Adipose tissue (tissue), 3 donors: ENCODE results near the gene TENM4. TPM values are rescaled to one million over a fixed set of nuclear protein-coding genes. Genes with fewer than 3 reads are reported as not detected.

Experiments
- H3K27ac ChIP-seq: one replicate; pipeline ENCODE4 v1.5.1; 2013; ENCODE audit warnings: low read depth, low read length
- whole genome bisulfite sequencing, 3 donors: extraction: QIAGEN DNeasy Blood & Tissue Kit; methylation state at CpG; one replicate each; pipeline ENCODE4 v1.1.7; 2013; 5-methylcytosine and 5-hydroxymethylcytosine counted together
- polyA plus RNA-seq, 3 donors: library from polyadenylated mRNA; stranded (reverse); fragments of 200-250 nt; gene quantifications; one replicate each; pipeline ENCODE4 v1.2.3, GENCODE V29; 2013
- donor health status: healthy with polysubstance abuse.
- donor health status: Bipolar disorder and iron deficiency.
- donor health status: healthy.

The TENM4 gene
- polyA plus RNA-seq, 3 donors, result 0.22 to 2.7 (median 0.41) TPM

DNA sequence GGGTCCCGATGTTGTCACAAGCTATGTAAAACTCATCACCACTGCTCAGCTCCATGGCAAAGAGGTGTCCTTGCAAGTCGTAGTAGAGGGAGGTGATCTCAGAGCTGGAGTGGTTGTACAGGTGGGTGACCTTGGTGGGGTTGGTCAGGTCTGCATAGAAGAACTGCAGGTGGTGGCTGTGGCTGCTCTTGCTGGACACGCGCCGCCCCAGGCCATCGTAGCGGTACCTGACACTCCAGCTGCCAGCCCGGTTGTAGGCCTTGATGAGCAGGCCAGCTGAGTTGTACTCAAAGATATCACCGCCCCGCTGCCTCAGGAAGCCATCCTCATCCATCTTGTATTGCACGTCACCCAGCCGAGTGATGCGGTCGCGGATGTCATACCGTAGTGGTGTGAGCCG is 771.6 kb downstream of the TENM4 start:
- H3K27ac ChIP-seq, result no peak overlapping the region
- 96 to 98% (median 97%) methylated on average over 17 of the region's 17 CpGs for WGBS, 3 donors

DNA sequence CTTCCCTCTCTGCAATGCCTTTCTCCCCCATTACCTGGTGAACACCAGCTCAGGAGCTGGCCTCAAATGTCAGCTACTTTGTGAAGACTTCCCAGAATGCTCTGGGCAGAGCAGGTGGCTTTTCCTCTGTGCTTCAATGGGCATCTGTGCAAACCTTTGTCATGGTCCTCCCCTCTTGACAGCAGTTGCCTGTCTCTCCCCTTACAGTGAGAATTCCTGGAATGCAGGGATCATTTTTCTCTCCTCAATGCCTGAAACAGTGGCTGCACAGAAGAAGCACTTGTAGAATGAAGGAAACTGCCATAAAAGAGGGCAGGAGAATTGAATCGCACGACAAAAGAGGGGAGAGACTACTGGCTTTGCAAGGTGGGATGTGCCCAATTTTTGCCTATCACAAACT is 773.4 kb downstream of the TENM4 start:
- 60 to 80% (median 79%) methylated on average over 1 to 2 of the region's 2 CpGs for WGBS, 3 donors
- no peak overlapping the region for H3K27ac ChIP-seq

DNA sequence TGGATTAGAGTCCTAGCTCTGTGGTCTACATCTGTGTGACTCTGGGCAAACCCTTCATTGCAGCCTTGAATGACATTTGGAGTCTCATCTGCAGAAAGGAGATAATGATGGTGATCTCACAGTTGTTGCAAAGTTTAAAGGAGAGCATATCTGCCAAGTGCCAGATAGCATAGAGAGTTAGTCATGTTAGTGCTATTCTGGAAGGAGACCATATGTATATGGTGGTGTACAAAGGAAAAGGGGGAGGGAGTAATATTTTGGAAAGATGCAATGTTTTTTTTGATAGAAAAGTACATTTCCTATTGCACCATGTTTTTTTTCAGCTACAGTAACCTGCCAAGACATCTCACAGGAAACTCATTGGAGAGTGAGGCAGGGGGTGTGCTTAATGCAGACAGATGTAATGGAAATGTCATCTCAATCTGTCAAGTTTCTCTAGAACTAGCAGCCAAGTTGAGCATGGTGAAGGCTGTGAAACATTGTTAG is 774.1 kb downstream of the TENM4 start:
- no peak overlapping the region for H3K27ac ChIP-seq

DNA sequence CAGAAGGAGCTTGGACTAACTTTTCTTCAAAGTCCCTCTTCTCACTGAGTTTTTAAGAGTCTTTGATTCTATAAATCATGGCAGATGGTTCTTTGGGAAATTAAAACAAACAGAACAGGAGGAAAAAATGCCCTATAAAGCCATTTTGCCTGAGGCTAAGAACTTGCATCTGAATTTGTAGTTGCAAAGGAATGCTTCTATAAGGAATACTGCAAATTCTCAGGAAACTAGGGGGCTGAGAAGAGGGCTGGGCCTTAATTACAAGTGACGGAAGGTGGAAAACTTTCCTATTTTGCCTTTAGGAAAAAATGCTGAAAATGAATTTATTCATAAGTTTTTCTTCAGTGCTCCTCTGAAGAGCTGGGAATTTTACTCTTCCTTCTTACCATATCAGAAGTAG is 776.2 kb downstream of the TENM4 start:
- H3K27ac ChIP-seq, result no peak overlapping the region
- 92 to 96% (median 96%) methylated on average over 1 of the region's 1 CpG for WGBS, 3 donors

DNA sequence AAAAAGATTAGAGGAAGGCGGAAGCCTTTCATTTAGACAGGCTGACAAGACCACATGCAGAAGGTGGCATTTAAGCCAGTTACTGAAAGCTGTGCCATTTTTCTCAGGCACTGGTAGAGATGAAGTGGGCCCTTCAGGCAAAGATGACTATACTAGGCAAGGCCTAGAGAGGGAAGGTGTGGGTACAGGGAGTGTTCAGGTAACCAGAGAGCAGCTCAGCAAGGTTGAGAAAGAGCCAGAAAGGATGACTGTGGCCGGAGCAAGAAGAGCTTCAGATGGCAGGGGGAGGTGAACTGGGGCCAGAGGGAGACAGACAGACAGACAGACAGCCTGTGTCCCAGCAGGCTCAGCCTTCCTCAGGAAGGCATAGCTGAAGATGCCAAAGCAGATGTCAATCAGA is 778.0 kb downstream of the TENM4 start:
- H3K27ac ChIP-seq, result no peak overlapping the region
- 88 to 95% (median 91%) methylated on average over 2 of the region's 2 CpGs for WGBS, 3 donors

DNA sequence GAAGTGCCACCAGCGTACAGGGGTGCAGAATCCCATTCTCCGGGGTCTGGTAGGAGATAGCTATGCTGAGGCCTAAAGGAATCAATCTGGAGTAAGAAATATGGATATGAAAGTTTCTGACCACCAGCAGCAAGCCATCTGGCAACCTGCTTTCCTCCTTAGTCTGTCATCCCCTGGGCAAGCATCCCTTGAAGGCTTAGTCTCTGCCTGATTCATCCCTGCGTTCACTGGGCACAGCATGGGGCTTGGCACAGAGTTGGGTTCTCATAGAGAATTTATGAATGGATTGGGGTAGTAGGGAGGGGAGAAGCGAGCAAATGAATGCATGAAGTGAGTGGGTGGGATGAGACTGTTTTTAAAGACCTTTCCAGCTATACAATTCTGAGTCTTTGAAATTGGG is 780.4 kb downstream of the TENM4 start:
- WGBS, 3 donors, result 93 to 96% (median 93%) methylated on average over 4 of the region's 4 CpGs
- no peak overlapping the region for H3K27ac ChIP-seq

DNA sequence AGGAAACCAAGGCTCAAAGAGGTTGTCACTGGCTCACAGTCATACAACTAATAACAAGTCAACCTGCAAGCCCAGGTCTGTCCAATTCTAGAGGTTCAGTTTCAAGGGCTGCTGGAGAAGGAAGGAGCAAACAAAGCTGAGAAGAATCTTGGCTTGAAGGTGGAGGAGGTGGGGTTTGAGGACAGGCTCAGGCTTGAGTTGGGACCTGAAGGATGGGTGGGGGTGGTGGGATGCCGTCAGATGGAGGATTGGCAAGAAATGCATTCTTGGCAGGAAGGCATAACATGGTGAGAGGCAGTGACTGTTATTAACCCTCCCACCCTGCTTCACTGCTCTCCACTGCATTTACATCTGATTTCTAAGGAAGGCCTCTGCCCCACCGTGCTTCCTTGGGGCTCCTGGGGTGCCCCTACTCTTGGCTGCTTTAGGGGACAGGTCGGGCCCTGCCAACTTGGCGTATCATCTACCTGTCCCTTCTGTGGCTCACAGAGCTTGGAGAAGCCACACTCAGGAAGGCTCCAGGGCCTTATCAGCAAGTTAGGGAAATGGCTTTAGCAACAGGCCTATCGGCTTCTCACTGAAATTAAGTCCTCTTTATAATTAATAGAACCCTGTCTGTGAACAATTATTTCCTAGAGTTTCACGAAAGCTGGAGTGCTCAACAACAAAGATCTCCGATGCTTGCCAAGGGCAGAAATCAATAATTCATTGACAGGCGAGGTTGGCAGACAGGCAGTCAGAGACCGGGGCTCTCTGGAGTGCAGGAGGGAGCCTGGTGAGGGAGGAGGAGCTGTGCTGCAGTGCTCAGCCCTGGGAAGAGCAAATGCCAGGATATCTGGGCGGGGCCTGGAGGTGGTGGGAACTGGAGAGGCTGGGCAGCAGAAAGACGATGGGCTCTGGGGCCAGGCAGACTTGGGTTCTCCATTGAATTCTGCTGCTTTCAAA is 781.2 kb downstream of the TENM4 start:
- 41 to 75% (median 74%) methylated on average over 11 of the region's 11 CpGs for WGBS, 3 donors
- no peak overlapping the region for H3K27ac ChIP-seq

DNA sequence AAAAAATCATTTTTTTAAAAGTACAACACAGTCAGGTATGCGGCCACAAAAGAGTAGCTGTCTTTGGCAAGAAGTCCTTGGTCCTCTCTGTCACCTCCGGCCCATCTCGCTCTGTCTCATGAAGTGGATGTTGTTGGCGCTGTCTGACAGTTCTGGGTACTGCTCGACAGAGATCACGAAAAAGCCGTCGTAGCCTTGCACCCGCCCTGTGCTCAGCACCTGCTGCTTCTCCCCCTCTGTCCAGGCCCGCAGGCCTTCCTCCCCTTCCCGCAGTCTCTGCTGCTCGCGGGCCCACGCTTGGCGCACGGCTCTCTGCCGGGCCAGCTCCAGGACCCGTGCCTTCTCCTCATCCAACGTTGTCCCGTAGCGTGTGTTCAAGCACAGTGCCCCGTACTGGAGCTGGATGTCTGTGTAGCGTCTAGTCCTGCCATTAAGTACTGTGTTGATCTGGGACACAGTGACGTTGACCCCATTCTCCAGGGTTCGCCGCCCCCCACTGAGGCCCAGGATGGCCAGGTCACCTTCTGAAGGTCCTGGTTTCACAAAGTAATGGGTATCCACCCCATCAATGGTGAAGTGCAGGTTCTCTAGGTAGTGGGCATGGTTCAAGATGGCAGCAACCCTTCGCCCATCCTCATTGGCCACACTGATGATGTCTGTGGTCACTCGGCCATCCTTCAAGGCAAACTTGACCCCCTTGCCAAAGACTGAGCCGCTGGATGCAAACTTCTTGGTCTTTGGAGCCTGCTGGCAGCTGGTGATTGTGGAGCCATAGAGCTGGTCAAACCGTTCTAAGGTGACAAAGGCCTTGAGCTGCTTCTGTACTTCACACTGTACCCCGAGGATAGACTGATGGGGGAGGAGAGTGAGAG is 782.6 kb downstream of the TENM4 start:
- WGBS, 3 donors, result 95 to 96% (median 95%) methylated on average over 27 to 31 of the region's 31 CpGs
- no peak overlapping the region for H3K27ac ChIP-seq

DNA sequence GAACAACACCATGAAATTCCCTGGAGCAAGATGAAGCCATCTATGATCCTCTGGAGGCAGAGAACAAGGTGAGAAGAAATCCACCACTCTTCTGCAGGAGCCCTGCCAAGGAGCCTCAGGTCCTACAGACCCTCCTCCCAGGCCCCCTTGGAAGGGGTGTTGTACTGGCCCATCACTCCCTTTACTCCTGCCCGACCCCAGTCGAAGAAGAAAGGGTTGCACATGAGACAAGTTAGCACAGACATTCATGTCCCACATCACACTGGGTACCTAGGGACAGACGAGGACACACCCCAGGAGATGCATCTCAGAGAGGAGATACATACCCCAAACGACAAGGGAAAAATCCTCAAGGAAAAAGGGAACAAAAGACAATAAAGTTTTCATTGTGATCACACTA is 783.4 kb downstream of the TENM4 start:
- WGBS, 3 donors, result 79 to 89% (median 87%) methylated on average over 4 of the region's 4 CpGs
- no peak overlapping the region for H3K27ac ChIP-seq

DNA sequence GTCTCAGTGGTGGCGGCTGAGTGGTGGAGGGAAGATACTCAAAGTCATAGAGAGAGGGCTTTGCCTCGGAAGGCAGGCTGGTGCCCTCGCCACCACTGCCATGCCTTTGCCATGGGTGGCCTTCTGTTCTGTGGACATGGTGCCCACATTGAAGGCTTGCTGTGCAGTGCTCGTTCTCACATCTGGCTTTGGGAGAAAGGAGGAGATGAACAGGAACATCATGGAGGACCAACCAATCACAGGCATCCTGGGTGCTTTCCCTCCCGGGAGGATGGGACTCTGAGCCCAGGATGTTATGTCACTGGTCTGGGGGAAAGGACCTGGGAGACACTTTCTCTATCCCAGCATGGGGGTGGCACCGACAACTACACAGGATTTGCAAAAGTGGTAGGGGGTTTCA is 783.8 kb downstream of the TENM4 start:
- WGBS, 3 donors, result 91 to 94% (median 93%) methylated on average over 6 of the region's 6 CpGs

DNA sequence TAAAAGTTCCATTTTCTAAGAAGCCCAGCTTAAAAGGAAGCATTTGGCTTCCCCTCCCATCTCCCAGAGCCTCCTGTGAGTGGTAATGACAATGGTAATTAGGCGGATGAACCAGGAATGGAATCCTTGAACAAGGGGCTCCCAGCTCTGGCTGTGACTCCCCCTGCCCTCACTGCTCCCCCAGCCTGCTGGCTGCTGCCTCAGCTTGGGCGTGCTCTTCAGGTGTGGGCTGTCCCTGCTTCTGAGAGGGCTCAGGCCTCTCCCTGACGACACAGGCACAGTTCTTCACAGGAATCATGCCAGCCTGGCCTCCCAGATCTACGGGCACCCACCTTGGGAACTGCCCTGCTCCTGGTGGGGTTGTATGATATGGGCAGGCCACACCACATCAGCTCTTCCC is 784.5 kb downstream of the TENM4 start:
- WGBS, 3 donors, result 87 to 88% (median 88%) methylated on average over 4 of the region's 4 CpGs
- no peak overlapping the region for H3K27ac ChIP-seq

More for the DNA sequence above, 783.8 kb downstream of the TENM4 start:
- no peak overlapping the region for H3K27ac ChIP-seq

DNA sequence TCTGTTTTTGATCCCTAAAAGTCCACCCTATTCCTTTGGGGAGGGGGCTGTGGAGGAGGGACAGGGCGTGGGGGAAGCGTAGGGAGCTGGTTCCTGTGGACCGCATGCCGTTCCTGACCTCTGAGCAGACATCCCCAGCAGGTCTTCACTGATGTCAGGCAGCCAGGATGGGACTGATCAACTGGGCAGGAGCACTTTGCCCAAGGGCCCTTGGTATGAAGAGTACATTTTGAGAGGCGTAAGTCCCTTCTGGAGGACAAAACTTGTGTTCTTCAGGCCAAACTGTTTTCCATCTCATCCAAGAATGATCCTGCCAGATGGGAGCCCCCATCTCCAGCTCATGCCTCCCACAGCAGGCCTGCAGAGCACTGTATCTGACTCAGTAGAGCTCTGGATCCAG is 785.3 kb downstream of the TENM4 start:
- 94 to 98% (median 96%) methylated on average over 5 of the region's 5 CpGs for WGBS, 3 donors
- no peak overlapping the region for H3K27ac ChIP-seq

DNA sequence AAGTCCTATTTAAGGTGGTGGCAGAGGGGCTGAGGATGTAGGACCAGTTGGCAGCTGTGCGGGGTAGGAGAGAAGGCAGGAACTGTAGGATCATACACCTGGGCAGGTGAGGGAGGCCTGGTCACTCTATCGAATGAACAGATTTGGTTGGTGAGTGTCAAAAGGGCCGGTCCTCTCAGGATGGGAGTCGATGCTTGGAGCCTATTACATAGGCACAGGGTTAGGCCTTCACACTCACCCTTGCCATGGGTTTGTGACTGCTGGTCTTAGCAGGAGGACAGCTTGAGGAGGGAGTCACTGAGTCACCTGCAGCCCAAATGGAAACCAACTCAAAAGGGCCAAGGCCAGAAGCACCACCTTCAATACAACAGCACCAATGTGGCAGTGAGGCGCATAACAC is 786.0 kb downstream of the TENM4 start:
- WGBS, 3 donors, result 93 to 99% (median 94%) methylated on average over 5 of the region's 5 CpGs
- no peak overlapping the region for H3K27ac ChIP-seq

DNA sequence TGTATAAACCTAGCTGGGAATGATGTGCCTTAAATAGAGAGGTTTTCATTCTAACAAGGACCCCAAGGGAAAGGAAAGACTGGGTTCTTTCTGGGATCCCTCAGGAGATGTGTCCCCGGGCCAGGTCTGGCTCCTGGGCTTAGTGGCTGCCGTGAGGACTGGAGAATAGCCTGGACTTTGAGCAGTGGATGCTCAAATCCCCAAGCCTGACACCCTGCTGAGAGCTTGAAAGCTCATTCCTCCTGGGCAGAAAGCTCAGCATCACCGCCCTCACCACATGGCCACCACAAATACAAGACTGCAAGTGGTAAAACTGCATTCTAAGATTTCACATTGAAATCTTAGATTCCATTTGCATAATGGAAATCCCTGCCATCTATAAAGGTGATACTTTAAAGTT is 786.8 kb downstream of the TENM4 start:
- H3K27ac ChIP-seq, result no peak overlapping the region

DNA sequence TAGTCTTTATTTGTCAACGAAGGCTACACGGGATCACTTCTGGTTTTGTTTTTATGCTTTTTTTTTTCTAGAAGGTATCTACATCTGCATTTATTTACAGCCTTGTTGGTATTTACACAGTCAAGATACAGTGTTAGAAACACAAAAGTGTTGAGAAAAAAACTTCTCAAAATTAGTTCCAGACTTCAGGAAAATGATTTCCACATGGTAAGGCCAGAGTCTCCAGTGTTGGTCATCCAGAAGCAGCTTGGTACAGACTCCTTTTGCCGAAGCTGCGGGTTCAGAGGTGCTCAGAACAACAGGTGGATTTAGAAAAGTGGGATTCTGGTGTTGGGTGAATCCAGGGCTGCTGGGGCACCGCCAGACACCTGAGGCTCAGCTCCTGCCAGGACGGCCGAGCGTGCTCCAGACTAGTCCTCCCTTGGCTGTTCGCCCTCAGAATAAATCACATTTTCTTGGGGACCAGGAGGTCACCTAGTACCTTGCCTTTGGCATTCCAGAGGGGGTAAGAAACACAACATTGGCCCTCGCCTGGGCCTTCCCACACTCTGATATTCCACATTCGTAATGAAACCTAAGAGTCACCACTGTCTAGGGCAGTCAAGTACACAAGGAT is 787.4 kb downstream of the TENM4 start:
- 85 to 89% (median 88%) methylated on average over 11 of the region's 11 CpGs for WGBS, 3 donors
- no peak overlapping the region for H3K27ac ChIP-seq

More for the DNA sequence above, 786.8 kb downstream of the TENM4 start:
- WGBS, 3 donors, result 51 to 64% (median 58%) methylated on average over 3 of the region's 3 CpGs

DNA sequence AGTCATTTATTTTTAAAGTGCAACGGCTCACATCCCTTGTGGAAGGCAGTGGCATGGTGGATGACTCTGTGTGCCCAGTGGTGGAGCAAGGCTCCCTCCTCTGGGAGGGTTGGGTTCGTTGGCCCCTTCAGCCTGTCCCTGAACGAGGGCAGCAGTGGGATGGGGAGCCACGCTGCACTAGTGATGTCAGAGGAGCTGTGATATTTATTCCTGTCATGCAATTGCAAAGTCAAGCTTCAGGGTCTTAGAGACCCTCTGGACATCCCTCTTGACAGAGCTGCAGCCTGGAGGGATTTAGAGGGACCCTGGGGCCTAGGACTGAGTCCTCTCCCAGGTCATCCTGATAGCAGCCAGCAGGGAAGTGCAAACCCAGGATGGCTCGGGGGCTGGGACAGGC is 788.0 kb downstream of the TENM4 start:
- H3K27ac ChIP-seq, result no peak overlapping the region
- WGBS, 3 donors, result 68 to 80% (median 77%) methylated on average over 5 of the region's 5 CpGs

DNA sequence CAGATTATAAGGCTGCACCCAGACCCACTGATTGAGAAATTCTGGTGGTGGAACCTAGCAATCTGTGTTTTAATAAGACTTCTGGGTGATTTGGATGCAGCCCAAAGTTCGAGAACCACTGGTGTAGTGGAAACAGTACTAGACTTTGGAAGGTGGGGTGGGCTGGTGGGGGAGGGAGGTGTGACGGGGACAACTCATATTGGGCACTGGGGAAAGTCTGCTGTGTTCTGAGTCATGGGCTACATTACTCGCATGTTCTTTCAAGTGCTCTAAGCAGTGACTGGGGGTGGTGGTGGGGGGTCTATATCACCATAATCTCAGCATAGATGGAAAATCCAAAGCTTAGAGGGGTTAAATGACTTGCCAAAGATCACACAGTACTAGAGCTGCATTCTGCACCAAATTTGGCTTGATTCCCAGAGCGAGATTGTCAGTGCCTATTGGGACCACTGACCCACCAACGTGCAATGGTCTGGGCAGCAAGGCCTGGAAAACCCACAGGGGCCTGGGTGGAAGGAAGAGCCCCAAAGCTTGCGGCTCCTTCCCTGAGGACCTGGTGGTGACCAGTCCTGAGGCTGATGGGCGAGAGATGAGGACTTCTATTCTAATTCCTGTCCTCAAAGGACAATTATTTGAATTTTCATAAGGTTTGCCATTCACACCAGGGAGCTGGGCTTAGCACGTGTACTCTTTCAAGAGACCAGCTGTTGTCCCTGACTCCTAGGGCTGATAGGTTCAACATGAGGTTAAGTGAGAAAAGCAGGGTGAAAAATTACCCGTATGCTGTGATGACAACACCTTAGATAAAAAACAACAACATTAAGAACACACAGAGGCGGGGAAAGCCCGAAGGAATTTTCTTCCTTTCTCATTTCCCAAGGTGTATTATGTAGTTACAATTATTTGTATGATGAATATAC is 788.6 kb downstream of the TENM4 start:
- WGBS, 3 donors, result 76 to 81% (median 80%) methylated on average over 11 of the region's 11 CpGs
- H3K27ac ChIP-seq, result no peak overlapping the region
